ENCODE data around the gene HCFC1.

Gene HCFC1

DNA sequence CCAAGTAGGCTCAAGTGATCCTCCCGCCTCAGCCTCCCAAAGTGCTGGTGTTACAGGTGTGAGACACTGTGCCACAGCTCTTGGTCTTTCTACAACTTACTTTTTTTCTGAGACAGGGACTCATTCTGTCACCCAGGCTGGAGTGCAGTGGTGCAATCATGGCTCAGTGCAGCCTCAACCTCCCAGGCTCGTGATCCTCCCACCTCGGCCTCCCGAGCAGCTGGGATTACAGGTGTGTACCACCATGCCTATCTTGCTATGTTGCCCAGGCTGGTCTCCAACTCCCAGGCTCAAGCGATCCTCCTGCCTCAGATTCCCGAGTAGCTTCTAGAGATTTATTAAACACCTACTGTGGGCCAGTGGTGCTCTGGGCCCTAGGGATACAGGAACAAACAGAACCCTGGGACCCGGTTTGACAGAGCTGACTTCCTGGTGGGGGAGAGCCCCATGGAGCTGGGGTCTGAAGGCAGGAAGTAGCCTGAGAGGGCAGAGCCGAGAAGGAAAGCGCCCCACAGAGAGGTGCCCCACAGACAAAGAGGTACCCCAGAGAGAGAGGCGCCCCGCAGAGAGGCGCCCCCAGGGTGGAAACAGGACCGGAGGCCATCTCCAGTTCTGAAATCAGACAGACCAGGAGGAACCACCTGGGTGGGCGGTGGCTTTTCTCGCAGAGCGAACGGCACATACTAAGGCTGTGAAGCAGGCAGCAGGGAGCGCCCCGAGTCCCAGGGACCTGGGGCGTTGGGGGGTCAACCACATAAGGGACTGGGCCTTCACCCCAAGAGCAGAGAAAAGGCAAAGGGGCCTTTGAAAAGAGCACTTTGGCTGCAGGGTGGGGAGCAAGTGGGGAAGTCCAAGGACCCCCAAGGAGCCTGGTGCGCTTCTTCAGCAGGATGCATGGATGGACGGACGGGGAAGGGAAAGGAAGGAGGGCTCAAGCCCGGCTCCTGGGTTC lies 43.1 kb upstream of the HCFC1 start:
- Histone ChIP-seq H3K9ac (ENCODE audit: low read length) (no peak overlapping the region), H3K4me1 (ENCODE audit: control insufficient read depth, insufficient read depth, low read length) (peaks cover 9% of the 10 kb centered on the region), H3K4me3 (ENCODE audit: low read length) (no peak overlapping the region), H3K36me3 (ENCODE audit: control insufficient read depth, insufficient read depth, low read length) (no peaks in the 10 kb centered on the region), H3K27me3 (ENCODE audit: control insufficient read depth, insufficient read depth, low read length) (no peaks in the 10 kb centered on the region), H3K9me3 (ENCODE audit: control insufficient read depth, low read length) (no peaks in the 10 kb centered on the region)

DNA sequence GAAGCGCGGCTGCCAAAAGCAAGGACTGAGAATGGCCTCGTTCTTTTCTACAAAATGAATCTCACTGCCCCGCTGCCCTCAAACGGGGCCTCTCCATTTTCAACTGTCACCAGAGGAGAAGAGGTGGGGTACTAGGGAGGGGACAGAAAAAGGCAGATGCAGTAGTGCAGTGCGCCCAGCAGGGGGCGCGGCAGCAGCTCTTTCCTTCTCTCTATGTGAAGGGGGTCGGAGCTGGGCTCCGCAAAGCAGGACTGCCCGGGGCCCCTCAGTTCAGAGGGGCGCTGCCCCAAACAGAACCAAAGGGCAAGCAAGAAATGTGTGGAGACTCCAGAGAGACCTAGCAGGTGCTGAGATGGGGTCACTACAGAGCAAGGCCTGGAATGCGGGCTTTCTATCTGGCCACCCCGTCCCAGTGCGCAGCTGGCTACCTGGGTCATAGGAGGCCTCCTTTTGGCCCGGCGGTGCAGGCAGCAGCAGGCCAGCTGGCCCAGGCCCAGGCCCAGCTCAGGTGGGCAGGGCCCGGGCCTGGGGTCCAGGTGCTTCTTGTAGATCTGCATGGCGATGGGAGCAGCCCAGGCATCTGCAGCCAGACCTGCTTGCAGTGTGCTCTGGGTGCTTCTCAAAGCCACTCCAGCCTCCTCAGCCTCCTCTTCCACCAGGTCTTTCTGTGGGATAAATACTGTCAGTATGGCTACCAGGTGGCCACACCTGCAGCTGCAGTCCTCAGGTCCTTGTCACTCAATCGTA lies 42.2 kb upstream of the HCFC1 start:
- no peaks in the 10 kb centered on the region for H3K27me3 ChIP-seq (ENCODE audit: control insufficient read depth, insufficient read depth, low read length)
- H3K4me3 ChIP-seq (ENCODE audit: low read length): no peak overlapping the region
- H3K9me3 ChIP-seq (ENCODE audit: control insufficient read depth, low read length): no peaks in the 10 kb centered on the region
- no peak overlapping the region for H3K9ac ChIP-seq (ENCODE audit: low read length)
- no peaks in the 10 kb centered on the region for H3K36me3 ChIP-seq (ENCODE audit: control insufficient read depth, insufficient read depth, low read length)
- H3K4me1 ChIP-seq (ENCODE audit: control insufficient read depth, insufficient read depth, low read length): peaks cover 9% of the 10 kb centered on the region

DNA sequence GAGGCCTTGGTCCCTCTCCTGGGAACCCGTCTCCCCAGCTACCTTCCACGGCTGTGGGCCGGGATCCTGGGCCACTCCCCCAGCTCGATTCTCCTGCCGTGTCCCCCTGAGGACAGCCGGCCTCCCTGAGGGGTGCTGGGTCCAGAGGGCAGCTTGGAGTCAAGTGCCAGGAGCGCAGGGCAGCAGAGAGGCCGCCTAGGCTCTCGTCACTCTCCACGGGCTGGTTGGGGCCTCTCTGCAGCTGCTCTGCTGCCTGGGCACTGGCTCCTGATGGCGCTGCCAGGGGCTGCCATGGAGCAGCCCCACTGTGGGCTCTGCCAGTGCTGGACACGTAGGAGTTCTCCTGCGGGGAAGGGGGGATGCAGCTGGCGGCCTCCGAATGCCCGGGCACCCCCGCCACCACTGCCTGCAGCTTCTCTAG lies 41.4 kb upstream of the HCFC1 start:
- H3K9ac ChIP-seq (ENCODE audit: low read length): no peak overlapping the region
- H3K4me3 ChIP-seq (ENCODE audit: low read length): no peak overlapping the region
- peaks cover 2% of the 10 kb centered on the region for H3K4me1 ChIP-seq (ENCODE audit: control insufficient read depth, insufficient read depth, low read length)
- no peaks in the 10 kb centered on the region for H3K36me3 ChIP-seq (ENCODE audit: control insufficient read depth, insufficient read depth, low read length)
- H3K27me3 ChIP-seq (ENCODE audit: control insufficient read depth, insufficient read depth, low read length): no peaks in the 10 kb centered on the region
- H3K9me3 ChIP-seq (ENCODE audit: control insufficient read depth, low read length): no peaks in the 10 kb centered on the region

DNA sequence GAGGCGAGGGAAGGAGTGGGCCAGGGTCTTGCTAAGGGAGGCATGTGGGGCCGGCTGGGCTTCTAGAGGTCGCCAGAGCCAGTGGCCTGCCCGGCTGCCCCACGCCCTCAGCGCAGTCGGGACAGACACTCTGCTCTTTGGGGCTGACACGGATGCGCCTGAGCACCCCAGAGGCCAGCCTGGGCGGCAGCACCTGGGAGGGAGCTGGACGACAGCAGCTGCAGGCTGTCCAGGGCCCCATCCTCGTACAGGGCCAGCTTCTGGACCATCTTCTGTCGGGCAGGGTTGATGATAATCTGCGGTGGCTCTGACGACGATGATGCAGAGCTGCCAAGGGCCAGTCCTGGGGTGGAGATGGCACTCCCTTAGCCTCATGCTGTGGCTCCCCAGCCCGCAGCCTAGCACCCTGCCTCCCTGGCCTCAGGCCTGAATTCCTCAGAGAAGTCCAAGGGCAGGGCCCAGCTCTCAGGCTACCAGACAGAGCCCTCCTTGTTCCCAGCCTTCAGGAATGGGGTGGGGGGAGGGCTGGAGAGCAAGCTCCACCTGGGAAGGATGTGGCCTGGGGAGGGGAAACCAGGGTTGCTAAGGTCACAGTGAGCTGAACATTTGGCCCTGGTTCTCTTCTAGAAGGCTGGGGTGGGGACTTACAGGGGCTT lies 40.8 kb upstream of the HCFC1 start:
- H3K9me3 ChIP-seq (ENCODE audit: control insufficient read depth, low read length): no peaks in the 10 kb centered on the region
- no peaks in the 10 kb centered on the region for H3K27me3 ChIP-seq (ENCODE audit: control insufficient read depth, insufficient read depth, low read length)
- no peaks in the 10 kb centered on the region for H3K36me3 ChIP-seq (ENCODE audit: control insufficient read depth, insufficient read depth, low read length)
- no peak overlapping the region for H3K9ac ChIP-seq (ENCODE audit: low read length)
- H3K4me3 ChIP-seq (ENCODE audit: low read length): no peak overlapping the region
- H3K4me1 ChIP-seq (ENCODE audit: control insufficient read depth, insufficient read depth, low read length): no peaks in the 10 kb centered on the region

DNA sequence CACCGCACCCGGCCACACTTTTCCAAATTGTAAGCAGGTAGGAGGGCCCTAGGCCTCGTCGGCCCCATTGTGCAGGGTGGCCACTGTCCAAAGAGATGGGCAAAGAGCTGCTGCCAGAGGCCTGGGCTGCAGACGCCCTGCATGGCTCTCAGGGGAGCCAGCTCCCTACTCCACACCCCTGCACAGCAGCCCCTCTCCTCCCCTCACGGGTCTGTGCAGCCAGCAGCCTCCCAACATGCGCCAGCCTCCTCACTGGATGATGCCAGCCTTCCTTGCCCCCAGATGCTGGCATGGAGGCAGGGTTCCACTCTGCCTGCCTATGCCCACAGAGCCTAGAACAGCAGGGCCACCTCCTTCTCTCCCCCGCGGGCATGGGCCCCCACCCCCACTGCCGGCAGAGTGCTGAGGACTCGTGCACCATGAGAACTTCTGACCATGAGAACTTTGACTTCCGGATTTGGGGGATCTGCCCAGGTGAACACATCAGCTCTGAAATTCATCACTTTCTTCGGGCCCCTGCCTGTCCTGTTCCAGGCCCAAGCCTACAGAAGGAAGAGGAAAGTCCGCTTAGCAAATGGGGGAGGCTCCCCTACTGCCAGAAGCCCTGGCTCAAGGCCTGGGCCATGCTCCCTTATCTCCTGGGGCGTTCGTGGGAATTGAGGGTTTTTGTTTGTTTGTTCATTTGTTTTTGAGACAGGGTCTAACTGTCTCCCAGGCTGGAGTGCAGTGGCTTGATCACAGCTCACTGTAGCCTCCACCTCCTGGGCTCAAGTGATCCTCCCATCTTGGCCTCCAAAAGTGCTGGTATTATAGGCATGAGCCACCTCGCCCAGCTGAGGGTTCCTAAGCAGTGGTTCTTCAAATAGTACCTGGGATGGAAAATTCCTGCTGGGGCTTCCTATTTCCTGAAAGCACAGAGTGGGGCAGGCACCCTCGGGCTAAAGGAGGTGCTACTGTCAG lies 40.0 kb upstream of the HCFC1 start:
- Histone ChIP-seq H3K9me3 (ENCODE audit: control insufficient read depth, low read length) (no peaks in the 10 kb centered on the region), H3K4me1 (ENCODE audit: control insufficient read depth, insufficient read depth, low read length) (no peaks in the 10 kb centered on the region), H3K27me3 (ENCODE audit: control insufficient read depth, insufficient read depth, low read length) (no peaks in the 10 kb centered on the region), H3K4me3 (ENCODE audit: low read length) (no peak overlapping the region), H3K9ac (ENCODE audit: low read length) (no peak overlapping the region), H3K36me3 (ENCODE audit: control insufficient read depth, insufficient read depth, low read length) (no peaks in the 10 kb centered on the region)

DNA sequence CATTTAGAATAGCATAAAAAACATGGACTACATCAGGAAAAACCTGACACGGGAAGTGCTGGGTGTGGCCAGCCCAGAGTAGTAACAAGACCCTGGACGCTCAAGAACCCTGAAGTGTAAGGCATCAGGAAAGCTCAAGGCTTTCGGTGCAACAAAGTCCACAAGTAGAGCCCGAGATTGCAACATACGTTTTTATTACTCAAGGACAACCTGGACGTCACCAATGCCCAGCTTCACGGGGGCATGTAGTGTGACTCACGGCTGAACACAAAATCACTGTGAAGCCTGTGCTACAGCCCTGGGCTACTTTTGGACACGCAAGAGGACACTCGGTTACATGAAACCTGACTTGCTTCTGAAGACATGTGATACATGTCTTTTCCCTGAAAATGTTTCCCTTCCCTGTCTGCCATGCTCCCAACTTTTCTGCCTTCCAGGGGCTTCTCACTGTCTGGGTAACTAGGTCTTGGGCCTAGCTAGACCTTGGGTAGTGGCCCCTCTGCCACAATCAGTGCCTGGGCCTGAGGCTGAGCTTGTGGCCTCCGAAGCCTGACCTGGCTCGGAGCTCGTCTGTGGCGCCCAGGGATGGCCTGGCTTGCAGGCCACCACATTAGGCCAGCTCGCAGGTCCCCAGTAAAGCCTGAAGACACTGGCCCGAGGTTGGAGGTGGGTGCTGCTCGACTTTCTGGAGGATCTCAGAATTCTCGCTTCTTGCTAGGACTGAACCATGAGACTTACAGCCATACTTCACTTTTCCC lies 38.9 kb upstream of the HCFC1 start:
- Histone ChIP-seq H3K4me3 (ENCODE audit: low read length) (no peak overlapping the region), H3K27me3 (ENCODE audit: control insufficient read depth, insufficient read depth, low read length) (no peaks in the 10 kb centered on the region), H3K9ac (ENCODE audit: low read length) (no peak overlapping the region), H3K4me1 (ENCODE audit: control insufficient read depth, insufficient read depth, low read length) (no peaks in the 10 kb centered on the region), H3K9me3 (ENCODE audit: control insufficient read depth, low read length) (no peaks in the 10 kb centered on the region), H3K36me3 (ENCODE audit: control insufficient read depth, insufficient read depth, low read length) (no peaks in the 10 kb centered on the region)

DNA sequence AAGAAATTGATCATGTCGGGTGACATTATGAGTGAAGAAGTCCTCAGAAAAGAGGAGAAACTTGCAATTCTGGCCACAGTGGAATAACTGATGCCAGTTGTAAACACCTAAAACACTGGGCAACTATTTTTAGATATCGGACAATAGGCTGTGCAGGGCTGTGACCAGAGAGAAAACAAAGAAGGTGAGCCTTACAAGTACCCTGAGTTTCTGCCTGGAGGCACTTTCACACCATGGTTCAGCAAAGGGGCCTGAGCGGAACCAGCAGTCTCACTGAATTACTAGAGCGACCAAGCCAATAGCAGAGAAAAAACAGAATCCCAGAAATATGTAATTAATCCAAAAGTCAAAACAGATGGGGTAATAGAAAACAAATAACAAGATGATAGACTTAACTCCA lies 36.9 kb upstream of the HCFC1 start:
- H3K4me1 ChIP-seq (ENCODE audit: control insufficient read depth, insufficient read depth, low read length): no peaks in the 10 kb centered on the region
- H3K36me3 ChIP-seq (ENCODE audit: control insufficient read depth, insufficient read depth, low read length): no peaks in the 10 kb centered on the region
- no peak overlapping the region for H3K4me3 ChIP-seq (ENCODE audit: low read length)

DNA sequence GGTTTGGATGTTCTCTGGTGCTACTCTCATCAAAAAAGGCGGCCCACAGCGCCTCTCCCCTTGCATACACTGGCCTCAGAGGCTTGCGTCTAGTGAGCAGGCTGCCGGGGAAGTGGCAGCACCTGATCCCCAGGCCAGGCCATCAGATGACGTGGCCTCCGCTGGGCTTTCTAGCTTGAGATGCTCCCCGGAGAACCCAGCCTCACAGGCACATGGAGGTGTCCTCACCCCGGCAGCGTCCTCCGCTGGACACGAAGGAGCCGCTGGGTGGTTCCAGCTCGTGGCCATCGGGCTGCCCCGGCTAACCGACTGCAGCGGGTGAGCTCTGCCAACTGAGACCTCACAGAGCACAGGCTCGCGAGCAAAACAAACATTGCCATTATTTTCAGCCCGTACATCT lies 35.3 kb upstream of the HCFC1 start:
- Histone ChIP-seq H3K36me3 (ENCODE audit: control insufficient read depth, insufficient read depth, low read length) (no peaks in the 10 kb centered on the region), H3K9me3 (ENCODE audit: control insufficient read depth, low read length) (no peaks in the 10 kb centered on the region), H3K4me1 (ENCODE audit: control insufficient read depth, insufficient read depth, low read length) (peaks cover 5% of the 10 kb centered on the region), H3K9ac (ENCODE audit: low read length) (no peak overlapping the region), H3K27me3 (ENCODE audit: control insufficient read depth, insufficient read depth, low read length) (no peaks in the 10 kb centered on the region), H3K4me3 (ENCODE audit: low read length) (no peak overlapping the region)

More for the DNA sequence above, 36.9 kb upstream of the HCFC1 start:
- H3K27me3 ChIP-seq (ENCODE audit: control insufficient read depth, insufficient read depth, low read length): no peaks in the 10 kb centered on the region
- H3K9ac ChIP-seq (ENCODE audit: low read length): no peak overlapping the region
- no peaks in the 10 kb centered on the region for H3K9me3 ChIP-seq (ENCODE audit: control insufficient read depth, low read length)

DNA sequence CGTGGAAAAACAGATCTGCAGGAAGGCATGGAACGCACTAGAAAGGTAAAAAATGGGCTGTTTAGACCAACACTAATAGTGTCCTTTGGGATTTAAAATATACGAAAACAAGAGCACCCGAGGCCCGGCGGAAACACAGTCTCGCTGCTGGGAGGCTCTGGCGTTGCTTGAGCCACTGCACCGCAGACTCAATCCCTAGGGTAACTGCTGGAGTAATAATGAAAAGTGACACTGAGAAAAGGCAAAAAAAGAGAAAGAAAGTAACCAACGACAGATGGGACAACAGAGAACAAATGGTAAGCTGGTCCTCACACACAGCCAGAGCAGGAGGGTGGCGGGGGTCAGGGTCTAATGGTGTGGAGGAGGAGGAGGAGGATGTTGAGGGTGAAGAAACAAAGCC lies 32.7 kb upstream of the HCFC1 start:
- Histone ChIP-seq H3K9ac (ENCODE audit: low read length) (no peak overlapping the region), H3K36me3 (ENCODE audit: control insufficient read depth, insufficient read depth, low read length) (no peaks in the 10 kb centered on the region), H3K4me3 (ENCODE audit: low read length) (no peak overlapping the region), H3K9me3 (ENCODE audit: control insufficient read depth, low read length) (no peaks in the 10 kb centered on the region), H3K27me3 (ENCODE audit: control insufficient read depth, insufficient read depth, low read length) (no peaks in the 10 kb centered on the region), H3K4me1 (ENCODE audit: control insufficient read depth, insufficient read depth, low read length) (peaks cover 5% of the 10 kb centered on the region)

DNA sequence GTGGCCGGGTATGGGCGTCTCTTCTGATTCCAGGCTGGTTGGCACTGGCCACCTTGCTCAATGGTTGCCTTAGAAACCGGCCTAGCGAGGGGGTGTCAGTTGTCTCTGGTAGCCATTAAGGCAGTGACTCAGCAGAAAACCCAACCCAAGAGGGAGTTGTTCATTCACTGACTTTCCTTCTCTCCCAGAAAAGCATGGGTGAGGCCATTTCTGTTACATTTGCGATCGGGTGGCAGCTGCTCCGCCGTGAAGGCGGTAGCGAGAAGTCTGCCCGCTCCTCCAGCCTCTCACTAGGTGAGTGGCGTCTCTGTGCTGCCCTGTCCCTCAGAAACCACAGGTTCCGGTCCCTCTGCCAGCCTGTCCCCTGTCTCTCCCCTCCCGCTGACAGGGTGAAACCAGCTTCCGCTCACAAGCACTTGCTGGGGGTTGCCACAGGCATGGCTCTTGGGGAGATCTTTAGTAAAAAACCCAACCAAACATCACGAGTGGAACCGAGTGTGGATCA lies 30.6 kb upstream of the HCFC1 start:
- no peaks in the 10 kb centered on the region for H3K9me3 ChIP-seq (ENCODE audit: control insufficient read depth, low read length)
- H3K9ac ChIP-seq (ENCODE audit: low read length): no peak overlapping the region
- H3K4me3 ChIP-seq (ENCODE audit: low read length): no peak overlapping the region
- H3K27me3 ChIP-seq (ENCODE audit: control insufficient read depth, insufficient read depth, low read length): no peaks in the 10 kb centered on the region
- no peaks in the 10 kb centered on the region for H3K36me3 ChIP-seq (ENCODE audit: control insufficient read depth, insufficient read depth, low read length)
- peaks cover 5% of the 10 kb centered on the region for H3K4me1 ChIP-seq (ENCODE audit: control insufficient read depth, insufficient read depth, low read length)
